TTC549 (cell line): ENCODE results near the gene CLDN34.

ENCODE experiments used
- FAIRE-seq: peaks from 2 replicates; lab custom pipeline; 2012; peaks lifted over from hg19 to GRCh38; lab: Jason Lieb, UNC

CLDN34 gene

GRCh38 chrX:10016519-10017132, 49.5 kb downstream of the CLDN34 start:
- no peak for FAIRE-seq

- no peak for FAIRE-seq
These were observed 50.7 kb downstream of the CLDN34 start for GRCh38 chrX:10017872-10018271.
